Left ventricle myocardium inferior (tissue), 1 donor: ENCODE data around the gene GTF2I. TPM values are rescaled to one million over a fixed set of nuclear protein-coding genes. Genes with fewer than 3 reads are reported as not detected.
"Not testable (repeated sequence)": the region's sequence is repeated elsewhere in the genome, so short reads cannot be mapped to it uniquely, and the experiment has no call there.

Experiments
- DNase-seq: peaks from one replicate; pipeline ENCODE4 v3.0.0-alpha.2; 2020
- H3K27ac ChIP-seq: fragments of 200-600 bp; replicated peaks from 2 replicates; pipeline ENCODE4 v1.8.0; 2021
- H3K27me3 ChIP-seq: fragments of 200-600 bp; 2 replicates; pipeline ENCODE4 v1.8.0; 2021; ENCODE audit warnings: low read depth
- H3K36me3 ChIP-seq: fragments of 200-600 bp; 2 replicates; pipeline ENCODE4 v1.8.0; 2021
- H3K4me1 ChIP-seq: fragments of 200-600 bp; 2 replicates; pipeline ENCODE4 v1.8.0; 2021
- H3K4me3 ChIP-seq: fragments of 200-600 bp; 2 replicates; pipeline ENCODE4 v1.8.0; 2021; ENCODE audit warnings: mild to moderate bottlenecking, moderate library complexity
- H3K9me3 ChIP-seq: fragments of 200-600 bp; replicated peaks from 2 replicates; pipeline ENCODE4 v1.8.0; 2021
- CTCF ChIP-seq: fragments of 200-600 bp; IDR thresholded peaks from 2 replicates; pipeline ENCODE4 v1.8.0; 2021; ENCODE audit warnings: antibody characterized with exemption, mild to moderate bottlenecking, borderline replicate concordance
- intact Hi-C: fragments of 100-400 bp; cut with micrococcal nuclease; formaldehyde crosslinking; loops from one replicate; pipeline ENCODE4 v1.11.0; 2022
- total RNA-seq: library from RNA; stranded (reverse); fragmentation: NEBNext Ultra II Directional; extraction: Animal tissue kit (Norgen Biotek cat#: 25700); gene quantifications from one replicate; pipeline ENCODE4 v1.2.1, GENCODE V29; 2021
- donor health status: DM: no; HTN: yes; CAD: no; lungs with severe emphysema.

Gene GTF2I
- total RNA-seq, 1 donor from 2014 or later = 122 TPM

GRCh38 chr7:74682829-74683228 lies 25.3 kb downstream of the GTF2I start:
- Histone ChIP-seq H3K27me3 (no peaks in the 10 kb centered on the region), H3K9me3 (no peaks in the 10 kb centered on the region), H3K36me3 (peaks cover 6% of the 10 kb centered on the region), H3K27ac (no peak overlapping the region), H3K4me3 (no peak overlapping the region), H3K4me1 (peaks cover 34% of the 10 kb centered on the region)
- TF ChIP-seq CTCF = no peak
- intact Hi-C loops = no loop called here
- DNase-seq = no peak

GRCh38 chr7:74683799-74684198 lies 26.3 kb downstream of the GTF2I start:
- Histone ChIP-seq H3K4me3 (no peak overlapping the region), H3K9me3 (no peaks in the 10 kb centered on the region), H3K36me3 (no peaks in the 10 kb centered on the region), H3K27ac (no peak overlapping the region), H3K27me3 (no peaks in the 10 kb centered on the region), H3K4me1 (peaks cover 34% of the 10 kb centered on the region)
- no peak for TF ChIP-seq CTCF
- intact Hi-C loops = no loop called here
- DNase-seq = no peak

GRCh38 chr7:74684473-74684872 lies 27.0 kb downstream of the GTF2I start:
- TF ChIP-seq CTCF = no peak
- H3K27me3 ChIP-seq = no peaks in the 10 kb centered on the region
- peaks cover 34% of the 10 kb centered on the region for H3K4me1 ChIP-seq

GRCh38 chr7:74684921-74685320 lies 27.4 kb downstream of the GTF2I start:
- Histone ChIP-seq H3K36me3 (peaks cover 9% of the 10 kb centered on the region), H3K27ac (no peak overlapping the region), H3K27me3 (no peaks in the 10 kb centered on the region), H3K4me3 (no peak overlapping the region), H3K4me1 (peaks cover 34% of the 10 kb centered on the region), H3K9me3 (no peaks in the 10 kb centered on the region)
- TF ChIP-seq CTCF = no peak
- no peak for DNase-seq
- intact Hi-C loops = no loop called here

More at GRCh38 chr7:74684473-74684872, 27.0 kb downstream of the GTF2I start:
- no peaks in the 10 kb centered on the region for H3K9me3 ChIP-seq
- DNase-seq = no peak
- H3K27ac ChIP-seq = no peak overlapping the region
- H3K36me3 ChIP-seq = peaks cover 4% of the 10 kb centered on the region
- no peak overlapping the region for H3K4me3 ChIP-seq
- intact Hi-C loops = no loop called here

GRCh38 chr7:74690474-74690873 lies 33.0 kb downstream of the GTF2I start:
- Histone ChIP-seq H3K27me3 (no peaks in the 10 kb centered on the region), H3K27ac (no peak overlapping the region), H3K36me3 (peaks cover 64% of the 10 kb centered on the region), H3K4me1 (peaks cover 5% of the 10 kb centered on the region), H3K4me3 (no peak overlapping the region), H3K9me3 (peaks cover 10% of the 10 kb centered on the region)
- no peak for DNase-seq
- no peak for TF ChIP-seq CTCF
- intact Hi-C loops = no loop called here

- H3K4me3 ChIP-seq, H3K4me1 ChIP-seq, DNase-seq, intact Hi-C loops, H3K9me3 ChIP-seq, H3K27me3 ChIP-seq, H3K27ac ChIP-seq: not testable (repeated sequence)
- peaks cover 100% of the 10 kb centered on the region for H3K36me3 ChIP-seq
Observed at GRCh38 chr7:74704419-74704818, 46.9 kb downstream of the GTF2I start.
